ENCODE measurements around the gene MIOS. TPM values are rescaled to one million over a fixed set of nuclear protein-coding genes. Genes with fewer than 3 reads are reported as not detected.

Gene MIOS
- total and polyA plus RNA-seq, 2 of the 8 experiments (the other 6 are each of a cell fraction or from before 2014, with no cell fraction given), result 15.5 to 50.7 TPM

DNA sequence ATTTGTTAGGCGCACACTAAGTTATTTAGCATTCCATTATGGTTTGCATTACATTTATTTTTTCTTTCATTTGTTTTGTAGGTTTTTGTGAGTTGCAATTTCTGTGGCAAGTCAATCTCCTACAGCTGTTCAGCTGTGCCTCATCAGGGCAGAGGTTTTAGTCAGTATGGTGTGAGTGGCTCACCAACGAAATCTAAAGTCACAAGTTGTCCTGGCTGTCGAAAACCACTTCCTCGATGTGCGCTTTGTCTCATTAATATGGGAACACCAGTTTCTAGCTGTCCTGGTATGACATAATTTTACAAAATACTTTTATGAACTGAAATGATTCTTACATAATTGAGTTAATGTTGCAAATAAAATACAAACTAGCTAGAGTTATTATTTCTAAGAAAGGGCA is 29.5 kb downstream of the MIOS start:
- FAIRE-seq (no peak), DNase-seq (ENCODE audit: low read depth in 1 of 2, low spot score in 2 of 2) (no peak)
- no peaks in the 10 kb centered on the region for H3K23me2 ChIP-seq (ENCODE audit: low read depth, low read length)
- no peak overlapping the region for H3K4me2 ChIP-seq (ENCODE audit: insufficient read depth in 1 of 2, low read depth in 2 of 2, low read length in 2 of 2)
- H4K91ac ChIP-seq (replicated peaks; ENCODE audit: insufficient read length, low read length), result no peak overlapping the region
- H2BK5ac ChIP-seq (ENCODE audit: low read depth, low read length), result no peak overlapping the region
- H3K56ac ChIP-seq (replicated peaks; ENCODE audit: insufficient read length, low read depth, low read length), result no peak overlapping the region
- 92% methylated on average over 5 of the region's 5 CpGs; no CpG with 5 or more reads in 1 of the 2 experiments for WGBS, 2 experiments (ENCODE audit: extremely low coverage in 1 of 2, insufficient coverage in 1 of 2, insufficient read length in 1 of 2, insufficient replicate concordance in 2 of 2, low coverage in 1 of 2, low lambda C conversion rate in 2 of 2, missing lambda C conversion rate in 1 of 2)
- H3K4me3 ChIP-seq (ENCODE audit: extremely low read depth in 1 of 4, insufficient read depth in 2 of 4, low read depth in 3 of 4, low read length in 4 of 4), result no peak overlapping the region
- no peak overlapping the region for H3K4ac ChIP-seq (replicated peaks; ENCODE audit: insufficient read length, low read depth, low read length)
- ChIA-PET POLR2A (ENCODE audit: partially characterized antibody) (interaction anchor here (0.8 kb wide), 1 partner anchor 15 kb away, joined by 3 read pairs; no protein-coding TSS in a partner anchor), CTCF (ENCODE audit: partially characterized antibody) (interaction anchor here (0.6 to 2.4 kb wide), 3 partner anchors 10 to 488 kb away, joined by 4 to 9 read pairs (median 4); no protein-coding TSS in a partner anchor)
- no peak overlapping the region for H3K18ac ChIP-seq (ENCODE audit: extremely low read depth, low read length)
- H3K9me3 ChIP-seq (ENCODE audit: insufficient read depth in 2 of 2, low read depth in 1 of 2, low read length in 1 of 2), result peaks cover 2 to 3% of the 10 kb centered on the region in 2 experiments; a peak in 1 of 4 replicates
- no peak overlapping the region for H2BK12ac ChIP-seq (ENCODE audit: low read depth, low read length)
- H3K4me1 ChIP-seq (replicated peaks in 1 of 4; ENCODE audit: control insufficient read depth in 3 of 4, insufficient read depth in 4 of 4, low read length in 3 of 4), result no peaks in the 10 kb centered on the region
- H4K20me1 ChIP-seq (replicated peaks in 1 of 2; ENCODE audit: control insufficient read depth in 1 of 2, insufficient read depth in 2 of 2, low read length in 2 of 2), result no peaks in the 10 kb centered on the region
- H4K8ac ChIP-seq (ENCODE audit: extremely low read depth, insufficient read depth, low read length), result no peak overlapping the region
- TF ChIP-seq, protein P1, sequence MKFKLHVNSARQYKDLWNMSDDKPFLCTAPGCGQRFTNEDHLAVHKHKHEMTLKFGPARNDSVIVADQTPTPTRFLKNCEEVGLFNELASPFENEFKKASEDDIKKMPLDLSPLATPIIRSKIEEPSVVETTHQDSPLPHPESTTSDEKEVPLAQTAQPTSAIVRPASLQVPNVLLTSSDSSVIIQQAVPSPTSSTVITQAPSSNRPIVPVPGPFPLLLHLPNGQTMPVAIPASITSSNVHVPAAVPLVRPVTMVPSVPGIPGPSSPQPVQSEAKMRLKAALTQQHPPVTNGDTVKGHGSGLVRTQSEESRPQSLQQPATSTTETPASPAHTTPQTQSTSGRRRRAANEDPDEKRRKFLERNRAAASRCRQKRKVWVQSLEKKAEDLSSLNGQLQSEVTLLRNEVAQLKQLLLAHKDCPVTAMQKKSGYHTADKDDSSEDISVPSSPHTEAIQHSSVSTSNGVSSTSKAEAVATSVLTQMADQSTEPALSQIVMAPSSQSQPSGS (IDR thresholded peaks at IDR 0.05; ENCODE audit: low read length), result no peak
- no peak for TF ChIP-seq KDM1A (IDR thresholded peaks at IDR 0.05; ENCODE audit: borderline replicate concordance, low read length)
- TF ChIP-seq CHD2 (IDR thresholded peaks at IDR 0.05; ENCODE audit: low read length), result no peak
- TF ChIP-seq, protein P2, sequence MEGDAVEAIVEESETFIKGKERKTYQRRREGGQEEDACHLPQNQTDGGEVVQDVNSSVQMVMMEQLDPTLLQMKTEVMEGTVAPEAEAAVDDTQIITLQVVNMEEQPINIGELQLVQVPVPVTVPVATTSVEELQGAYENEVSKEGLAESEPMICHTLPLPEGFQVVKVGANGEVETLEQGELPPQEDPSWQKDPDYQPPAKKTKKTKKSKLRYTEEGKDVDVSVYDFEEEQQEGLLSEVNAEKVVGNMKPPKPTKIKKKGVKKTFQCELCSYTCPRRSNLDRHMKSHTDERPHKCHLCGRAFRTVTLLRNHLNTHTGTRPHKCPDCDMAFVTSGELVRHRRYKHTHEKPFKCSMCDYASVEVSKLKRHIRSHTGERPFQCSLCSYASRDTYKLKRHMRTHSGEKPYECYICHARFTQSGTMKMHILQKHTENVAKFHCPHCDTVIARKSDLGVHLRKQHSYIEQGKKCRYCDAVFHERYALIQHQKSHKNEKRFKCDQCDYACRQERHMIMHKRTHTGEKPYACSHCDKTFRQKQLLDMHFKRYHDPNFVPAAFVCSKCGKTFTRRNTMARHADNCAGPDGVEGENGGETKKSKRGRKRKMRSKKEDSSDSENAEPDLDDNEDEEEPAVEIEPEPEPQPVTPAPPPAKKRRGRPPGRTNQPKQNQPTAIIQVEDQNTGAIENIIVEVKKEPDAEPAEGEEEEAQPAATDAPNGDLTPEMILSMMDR (IDR thresholded peaks at IDR 0.05; ENCODE audit: control extremely low read depth in 1 of 3, insufficient read depth in 1 of 3, low read depth in 1 of 3, low read length in 3 of 3), result no peak
- H2AK5ac ChIP-seq (ENCODE audit: low read depth, low read length), result no peak overlapping the region
- H3K79me1 ChIP-seq (ENCODE audit: low read depth, low read length), result no peaks in the 10 kb centered on the region
- no peak overlapping the region for H3K27ac ChIP-seq (ENCODE audit: low read depth, low read length)
- H2BK20ac ChIP-seq (ENCODE audit: low read length), result no peak overlapping the region
- H3K23ac ChIP-seq (ENCODE audit: insufficient read length), result no peak overlapping the region
- H3K27me3 ChIP-seq (replicated peaks in 1 of 4; ENCODE audit: control insufficient read depth in 3 of 4, extremely low read depth in 1 of 4, insufficient read depth in 3 of 4, low read length in 3 of 4), result peaks cover 0 to 2% (median 0%) of the 10 kb centered on the region in 4 experiments; a peak in 1 of 7 replicates
- H2AFZ ChIP-seq (ENCODE audit: low read length), result no peak overlapping the region
- no peak overlapping the region for H2BK120ac ChIP-seq (replicated peaks; ENCODE audit: low read depth, low read length)
- peaks cover 2 to 49% (median 27%) of the 10 kb centered on the region in 4 experiments; a peak in 7 of 8 replicates for H3K36me3 ChIP-seq (ENCODE audit: control insufficient read depth in 2 of 4, insufficient read depth in 4 of 4, low read length in 3 of 4)
- no peak overlapping the region for H3K14ac ChIP-seq (ENCODE audit: insufficient read length)
- no peak overlapping the region for H2BK15ac ChIP-seq (ENCODE audit: low read length)
- no peak overlapping the region for H4K5ac ChIP-seq (ENCODE audit: insufficient read length, low read depth, low read length)
- no peaks in the 10 kb centered on the region for H3K79me2 ChIP-seq (ENCODE audit: control insufficient read depth in 1 of 2, insufficient read depth in 2 of 2, low read length in 2 of 2)
- H3K9ac ChIP-seq (replicated peaks in 1 of 4; ENCODE audit: extremely low read depth in 1 of 4, low read depth in 3 of 4, low read length in 3 of 4), result no peak overlapping the region

Data from H1 (cell line).